Limb (tissue), 2 donors: ENCODE data around the gene TAC4.

Experiments
- DNase-seq, 2 donors: peaks; one replicate each; pipeline ENCODE4 v3.0.0-alpha.2; 2016; ENCODE audit errors: extremely low spot score in 2 of 2

TAC4 gene

DNA sequence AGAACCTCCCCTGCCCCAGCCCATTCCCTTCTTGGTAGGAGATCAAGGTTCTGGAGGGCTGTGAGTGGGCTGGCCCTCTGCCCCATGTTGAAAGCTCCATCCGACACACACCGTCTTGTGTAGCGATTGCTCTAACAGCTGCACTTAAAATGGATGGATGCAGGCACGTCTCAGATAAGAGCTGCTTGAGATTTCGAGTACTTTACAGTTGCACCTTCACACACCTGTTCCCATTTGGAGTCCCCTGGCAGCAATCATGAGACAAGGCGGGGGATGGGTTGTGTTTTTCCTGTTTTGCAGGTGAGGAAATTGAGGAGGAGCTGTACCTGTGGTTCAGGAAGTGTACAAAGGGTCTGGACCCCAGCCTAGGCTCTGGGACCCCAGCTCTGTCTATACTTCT lies 25.6 kb upstream of the TAC4 start:
- DNase-seq, result no peak

DNA sequence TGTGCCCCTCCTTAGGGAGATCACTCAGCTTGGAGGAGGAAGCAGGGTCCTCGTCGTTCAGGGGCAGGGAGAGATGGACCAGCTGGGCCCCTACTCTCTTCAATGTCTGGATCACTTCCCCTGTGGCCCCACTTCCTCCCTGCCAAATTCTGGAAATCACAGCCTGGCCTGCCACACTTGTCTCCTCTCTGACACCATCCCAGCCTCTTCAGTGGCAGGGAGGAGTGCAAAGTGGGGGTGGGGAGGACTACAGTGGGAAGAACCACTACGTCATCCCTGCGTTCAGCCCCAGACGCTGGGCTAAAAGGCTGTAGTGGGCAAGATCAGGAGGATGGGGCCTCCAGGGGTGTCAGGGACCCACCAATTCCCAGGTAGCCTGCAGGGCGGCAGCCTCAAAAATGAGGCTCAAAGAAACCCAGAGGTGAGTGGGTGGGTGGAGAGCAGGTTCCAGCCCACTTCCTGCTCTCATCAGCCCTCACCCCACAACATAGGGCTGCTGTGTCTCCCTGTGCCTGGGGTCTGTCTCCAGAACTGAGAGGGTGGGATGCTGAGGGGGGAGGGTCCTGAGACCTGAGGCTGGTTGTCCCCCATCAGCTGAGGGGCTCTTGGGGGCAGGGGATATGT lies 25.0 kb upstream of the TAC4 start:
- DNase-seq, result no peak

DNA sequence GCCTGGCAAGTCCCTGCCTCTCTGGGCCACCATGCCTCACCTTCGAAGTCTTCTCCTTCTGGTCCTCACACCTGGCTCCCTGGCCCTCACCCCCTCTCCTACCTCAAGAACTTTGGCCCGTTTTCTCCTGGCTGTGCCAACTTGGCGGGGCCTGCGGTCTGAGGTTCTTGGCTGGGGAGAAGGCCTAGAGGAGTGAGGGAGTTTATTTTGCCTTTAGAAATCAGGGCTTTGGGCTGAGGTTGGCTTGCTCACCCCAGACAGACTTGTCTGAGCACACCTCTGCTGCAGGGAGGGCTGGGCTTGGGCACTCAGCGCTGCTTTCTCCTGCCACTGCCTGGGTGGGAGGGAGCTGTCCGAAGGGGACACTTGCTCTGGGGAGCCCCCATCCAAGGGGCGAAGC lies 23.3 kb upstream of the TAC4 start:
- DNase-seq, result no peak

DNA sequence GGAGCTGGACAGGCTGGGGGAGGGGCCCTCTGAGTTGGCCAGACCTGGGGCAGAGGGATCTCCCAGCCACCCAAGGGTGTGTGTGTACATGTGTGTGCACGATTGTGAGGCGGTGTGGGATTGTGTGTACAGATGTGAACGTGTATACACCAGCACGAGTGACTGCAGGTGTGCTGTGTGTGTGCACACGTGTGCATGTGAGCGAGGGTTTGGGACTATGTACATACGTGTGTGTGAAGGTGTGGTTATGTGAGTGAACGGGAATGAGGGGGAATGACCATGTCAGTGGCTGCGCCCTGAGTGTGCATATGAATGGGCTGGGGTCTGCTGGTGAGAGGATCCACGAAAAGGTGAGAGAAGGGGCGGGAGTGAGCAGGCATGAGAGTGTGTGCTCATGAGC lies 22.4 kb upstream of the TAC4 start:
- DNase-seq, result no peak

DNA sequence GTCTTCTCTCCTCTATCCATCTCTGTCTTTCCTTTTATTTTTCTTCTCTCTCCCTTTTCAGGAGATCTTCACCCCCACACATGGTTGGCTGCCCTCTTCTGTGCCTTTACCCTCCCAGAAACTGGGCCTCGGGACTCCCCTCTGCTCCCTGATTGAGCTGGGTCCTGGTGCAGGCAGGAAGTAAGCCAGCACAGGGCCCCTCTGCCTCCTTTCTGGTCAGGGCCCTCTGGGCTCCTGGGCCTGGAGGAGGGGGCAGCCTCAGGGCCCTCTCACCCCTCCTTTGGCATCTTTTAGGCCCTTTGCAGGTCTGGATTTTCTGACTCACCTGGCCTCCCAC lies 21.1 kb upstream of the TAC4 start:
- no peak for DNase-seq

DNA sequence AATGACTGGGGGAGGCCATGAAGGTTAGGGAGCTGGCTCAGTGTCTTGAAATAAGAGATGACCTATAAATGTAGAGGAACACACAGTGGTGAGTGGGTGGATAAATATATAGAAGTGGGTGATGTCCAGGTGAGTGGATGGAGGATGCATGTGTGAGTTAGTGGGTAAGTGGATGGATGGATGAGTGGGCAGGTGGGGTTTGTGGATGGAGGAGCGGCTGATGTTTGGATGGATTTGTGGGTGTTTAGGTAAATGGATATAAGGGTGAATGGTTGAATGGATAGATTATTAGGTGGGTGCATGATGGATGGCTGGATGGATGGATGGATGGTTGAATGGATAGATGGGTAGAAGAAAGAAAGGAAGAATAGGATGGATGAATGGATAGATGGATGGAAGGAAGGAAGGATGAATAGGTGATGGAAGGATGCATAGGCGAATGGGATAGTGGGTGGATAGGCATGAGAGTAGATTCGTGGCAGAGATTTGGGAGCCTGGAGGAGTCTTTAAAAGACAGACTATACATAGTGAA lies 19.1 kb upstream of the TAC4 start:
- no peak for DNase-seq

DNA sequence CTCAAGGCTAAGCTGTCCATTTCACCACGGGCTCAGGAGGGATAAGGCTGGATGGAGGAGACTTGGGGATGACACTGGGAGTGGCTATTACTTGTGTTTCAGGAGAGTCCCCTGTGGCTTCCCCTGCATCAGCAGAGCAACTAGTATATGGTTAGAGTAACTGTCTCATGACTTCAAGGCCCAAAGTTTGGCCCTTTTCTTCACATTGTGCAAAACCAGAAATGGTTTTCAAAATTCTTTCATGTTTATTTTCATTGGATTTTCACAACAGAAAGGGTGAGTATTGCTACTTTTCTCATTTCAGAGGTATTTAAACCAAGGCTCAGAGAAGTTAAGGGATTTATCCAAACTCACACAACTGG lies 18.1 kb upstream of the TAC4 start:
- DNase-seq, result no peak

DNA sequence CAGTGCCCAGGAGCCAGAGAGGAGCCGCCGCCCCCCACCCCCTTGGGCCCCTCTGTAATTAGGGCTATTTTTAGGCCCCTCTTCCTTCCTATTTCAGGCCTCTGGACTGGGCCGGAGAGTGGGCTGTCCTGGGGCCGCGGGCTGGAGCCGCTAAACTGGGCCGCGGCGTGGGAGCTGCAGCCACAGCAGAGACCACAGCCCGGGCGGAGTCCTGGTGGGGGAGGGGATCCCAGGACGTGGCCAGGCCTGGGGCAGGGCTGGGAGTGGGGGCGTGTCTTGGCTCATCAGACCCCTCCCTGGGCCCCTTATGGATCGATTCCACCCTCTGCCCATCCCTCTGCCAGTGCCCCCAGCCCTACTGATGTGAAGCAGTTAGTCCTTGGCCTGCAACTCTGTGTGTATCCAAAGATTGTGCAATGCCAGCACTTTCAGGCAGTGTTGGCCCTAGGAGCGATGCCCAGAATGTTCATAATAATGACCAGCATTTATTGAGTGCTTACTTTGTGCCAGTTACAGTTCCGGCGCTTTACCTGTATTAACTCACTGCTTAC lies 15.0 kb upstream of the TAC4 start:
- no peak for DNase-seq

DNA sequence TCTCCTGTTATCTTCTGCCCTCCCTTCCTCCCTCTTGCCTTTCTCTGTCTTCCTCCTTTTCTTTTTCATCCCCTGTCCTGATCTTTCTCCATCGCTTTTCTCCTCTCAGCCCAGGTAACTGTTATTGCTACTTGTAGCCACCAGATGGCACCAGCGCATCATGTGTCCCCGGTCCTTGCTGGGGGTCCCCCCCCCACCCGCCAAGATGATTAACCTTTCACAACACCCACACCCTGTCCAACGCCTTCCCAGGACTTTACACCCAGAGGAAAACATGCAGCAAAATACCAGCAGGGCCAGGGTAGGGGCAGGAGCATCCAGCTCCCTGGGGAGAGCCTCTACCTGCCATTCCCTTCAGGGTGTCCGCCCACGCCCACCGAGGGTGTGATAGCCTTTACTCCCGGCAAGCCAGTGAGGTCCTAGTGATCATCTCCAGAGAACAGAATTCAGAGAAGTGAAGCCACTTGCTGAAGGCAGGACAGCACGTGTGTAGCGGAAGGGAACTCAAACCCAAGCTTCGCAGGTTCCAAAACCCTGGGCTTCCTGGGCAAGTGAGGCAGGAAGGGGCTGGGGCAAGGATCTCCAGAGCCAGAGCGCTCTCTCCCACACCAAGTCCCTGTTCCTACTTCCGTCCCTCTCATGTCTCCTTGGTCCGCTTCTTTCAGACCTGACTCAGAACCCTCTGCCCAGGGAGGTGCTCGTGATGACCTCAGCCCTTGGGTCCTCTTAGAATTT lies 13.4 kb upstream of the TAC4 start:
- DNase-seq, result peak in 1 of 2 donors; percentile 75

DNA sequence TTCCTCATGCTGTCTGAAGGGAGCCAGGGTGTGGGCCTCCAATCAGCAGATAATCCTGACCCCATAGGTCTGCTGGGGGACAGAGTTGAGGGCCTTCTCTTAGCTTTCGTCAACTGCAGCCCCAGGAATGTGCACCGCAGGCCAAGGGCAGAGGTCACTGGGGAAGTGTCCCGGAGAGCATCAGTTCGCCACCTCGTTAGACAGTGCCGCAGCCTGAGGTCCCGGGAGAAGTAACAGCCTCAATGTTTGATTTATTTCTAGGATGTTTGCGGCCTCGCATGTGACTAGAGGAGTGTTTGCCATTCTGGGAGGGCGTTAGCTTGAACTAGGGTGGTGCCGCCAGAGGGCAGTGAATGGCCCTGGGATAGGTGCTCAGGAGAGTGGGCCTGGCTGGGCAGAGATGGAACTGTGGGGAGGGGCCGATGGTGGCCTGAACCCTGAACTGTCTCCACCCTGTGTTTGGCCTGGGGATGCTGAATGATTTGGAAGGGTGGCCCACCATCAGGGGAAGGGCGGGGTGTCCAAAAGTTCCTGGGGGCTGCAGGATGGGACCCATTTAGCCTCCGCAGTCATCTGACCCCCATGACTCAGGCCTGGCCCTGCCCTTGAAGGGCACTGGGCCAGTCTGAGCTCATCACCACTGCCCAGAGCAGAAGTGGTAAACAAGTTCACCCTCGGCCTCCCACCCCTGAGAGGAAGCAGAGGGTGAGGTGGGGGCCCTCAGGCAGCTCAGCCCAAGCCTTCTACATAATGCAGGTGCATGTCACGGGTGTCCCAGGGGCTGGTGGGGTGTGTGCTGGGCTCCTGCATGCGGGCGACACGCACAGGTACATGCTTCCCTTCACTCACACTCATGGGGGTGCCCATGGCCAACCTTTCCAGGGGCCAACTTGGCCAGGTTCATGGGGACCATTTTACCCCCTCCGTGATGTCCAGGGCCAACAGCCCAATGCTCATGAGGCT lies 12.4 kb upstream of the TAC4 start:
- no peak for DNase-seq

DNA sequence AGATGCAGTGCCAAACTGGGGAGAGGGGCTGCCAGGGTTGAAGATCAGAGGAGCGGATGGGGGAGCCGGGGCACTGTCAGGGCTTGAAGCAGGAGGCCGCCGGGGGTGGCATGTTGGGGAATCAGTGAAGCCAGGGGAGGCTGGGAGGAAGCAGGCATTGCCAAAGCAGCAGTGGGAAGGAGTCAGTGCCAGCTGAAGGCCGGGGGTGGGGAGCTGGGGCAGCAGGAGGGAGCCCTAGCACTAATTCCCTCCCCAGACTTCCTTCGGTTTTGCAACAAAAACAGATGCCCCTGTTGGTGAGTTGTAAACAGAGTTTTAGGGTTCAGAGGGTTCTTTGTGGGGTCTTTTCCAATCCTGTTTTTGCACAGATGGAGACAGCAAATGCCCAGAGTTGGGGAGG lies 10.9 kb upstream of the TAC4 start:
- no peak for DNase-seq

DNA sequence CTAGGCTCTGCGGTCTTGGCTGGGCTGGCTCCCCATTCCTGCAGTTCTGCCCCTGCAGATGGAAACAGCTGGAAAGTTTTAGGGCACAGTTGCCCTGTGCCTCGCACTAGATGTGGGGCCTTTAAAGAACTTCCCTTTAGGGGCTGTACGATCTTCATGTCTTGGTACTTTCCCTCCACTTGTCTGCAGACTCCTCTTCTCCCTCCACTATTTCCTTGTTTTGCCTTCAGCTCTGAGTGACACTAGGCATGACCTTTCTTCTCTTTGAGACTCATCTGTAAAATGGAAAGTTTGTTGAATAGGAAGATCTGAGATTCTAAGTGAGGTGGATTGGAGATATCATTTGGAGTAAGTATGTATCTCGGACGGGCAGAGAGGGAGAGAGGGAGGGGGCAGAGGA lies 6.3 kb upstream of the TAC4 start:
- no peak for DNase-seq

DNA sequence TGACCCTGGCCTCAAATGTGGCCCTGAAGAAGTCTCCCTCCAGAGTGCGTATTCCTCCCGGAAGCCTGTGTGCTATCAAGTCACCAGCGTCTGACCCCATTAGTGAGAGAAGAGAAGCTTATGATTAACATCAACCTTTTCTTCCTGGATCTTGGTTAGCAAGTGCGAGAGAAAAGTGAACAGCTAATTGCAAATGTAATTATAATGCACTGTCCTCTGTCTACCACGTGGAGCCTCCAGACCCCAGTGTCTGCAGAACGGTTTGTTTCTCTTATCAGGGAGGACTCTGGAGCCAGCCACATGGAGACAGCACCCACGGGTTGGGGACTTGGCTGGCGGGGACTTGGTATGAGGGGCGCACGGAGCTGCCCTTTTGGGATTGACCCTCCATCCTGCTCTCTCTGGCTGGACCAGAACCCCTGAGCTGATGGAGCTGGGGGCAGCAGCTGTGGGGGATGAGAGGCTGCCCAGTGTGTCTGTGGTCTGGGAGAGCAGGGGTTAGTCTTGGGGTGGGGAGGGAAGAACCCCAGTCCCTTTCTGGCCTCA lies 5.7 kb upstream of the TAC4 start:
- DNase-seq, result no peak

DNA sequence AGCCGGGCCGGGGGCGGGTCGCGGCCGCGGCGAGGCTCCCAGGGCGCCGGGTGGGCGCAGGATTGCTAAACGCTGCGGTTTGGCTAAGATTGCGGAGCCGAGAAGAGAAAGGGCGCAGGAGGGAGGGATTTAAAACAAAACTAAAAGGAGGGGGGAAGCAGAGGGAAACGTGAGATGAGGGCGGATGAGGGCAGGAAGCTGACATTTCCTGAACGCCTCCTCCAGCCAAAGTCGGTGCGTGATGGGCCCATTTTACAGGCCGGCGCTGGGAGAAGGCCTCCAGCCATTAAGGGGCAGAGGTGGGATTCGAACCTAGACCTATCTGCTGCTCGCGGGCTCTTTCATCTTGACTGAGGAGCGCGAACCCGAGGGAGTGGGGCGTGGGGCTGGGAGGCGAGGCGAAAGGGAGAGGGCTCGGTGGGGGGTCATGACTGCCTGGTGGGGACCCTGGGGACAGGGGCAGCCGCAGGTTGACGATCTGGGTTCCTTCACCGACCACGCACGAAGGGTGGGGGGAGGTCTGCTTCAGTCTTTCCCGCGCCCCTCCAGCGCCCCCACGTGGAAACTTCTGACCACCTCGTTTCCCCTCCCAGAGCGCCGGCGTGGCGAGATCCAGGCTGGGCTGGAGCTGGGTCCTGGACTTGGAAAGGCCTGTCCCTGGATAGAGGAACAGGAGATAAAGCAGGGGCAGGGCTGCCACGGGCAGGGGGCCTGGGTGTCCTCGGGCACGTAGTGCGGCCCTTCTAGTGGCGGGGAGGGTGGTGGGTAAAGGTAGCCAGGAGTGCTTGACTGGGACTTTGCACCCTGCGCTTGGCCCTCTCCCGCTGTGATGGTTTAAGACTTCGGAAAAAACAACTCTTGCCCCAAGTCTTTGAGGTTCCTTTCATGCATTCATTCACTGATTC lies 3.8 kb upstream of the TAC4 start:
- DNase-seq, result peak; percentile 37 to 83

DNA sequence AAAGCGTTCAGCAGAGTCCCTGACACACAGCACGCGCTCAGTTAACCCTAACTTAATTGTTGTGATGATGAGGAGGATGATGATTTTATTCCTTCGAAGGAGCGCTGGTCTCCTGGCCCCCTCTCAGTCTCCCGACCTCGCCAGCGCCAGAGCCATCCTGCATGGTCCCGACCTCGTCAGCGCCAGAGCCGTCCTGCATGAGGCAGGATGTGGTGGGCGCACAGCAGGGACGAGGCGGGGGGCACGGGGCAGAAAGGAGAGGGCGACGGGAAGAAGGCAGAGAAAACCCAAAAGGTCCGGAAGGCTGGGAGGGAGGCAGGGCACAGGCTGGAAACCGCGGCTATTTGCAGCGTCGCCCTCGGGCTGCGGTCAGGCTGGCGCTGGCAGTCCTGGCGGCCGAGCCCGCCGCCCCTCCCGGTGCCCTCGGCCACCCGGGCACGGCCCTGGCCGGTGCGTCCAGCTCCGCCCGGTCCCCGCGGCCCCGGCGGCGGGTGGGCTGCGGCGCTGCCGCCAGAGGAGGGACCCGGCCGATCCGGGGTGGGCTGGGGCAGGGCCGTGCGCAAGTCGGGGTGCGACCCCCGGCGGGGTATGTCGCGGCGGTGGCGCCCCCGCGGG lies 3.0 kb upstream of the TAC4 start:
- DNase-seq, result no peak

DNA sequence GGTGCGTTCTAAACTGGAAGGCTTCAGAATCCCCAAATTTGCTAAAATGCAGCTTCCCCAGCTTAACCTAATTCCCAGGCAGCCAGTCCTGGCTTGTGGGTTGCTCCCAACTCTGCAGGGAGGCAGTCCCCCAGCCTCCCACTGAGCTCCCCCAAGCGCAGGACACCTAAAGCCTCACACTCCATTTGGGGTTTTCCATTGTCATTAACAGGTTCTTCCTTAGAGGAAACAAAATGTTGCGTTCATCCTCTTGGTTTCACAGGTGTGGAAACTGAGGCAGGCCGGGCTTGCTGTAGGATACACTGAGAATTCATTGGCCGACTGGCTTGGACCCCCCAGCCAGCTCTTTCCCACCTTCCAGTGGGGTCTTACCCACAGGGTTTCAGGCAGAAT lies 2.3 kb upstream of the TAC4 start:
- DNase-seq, result no peak

DNA sequence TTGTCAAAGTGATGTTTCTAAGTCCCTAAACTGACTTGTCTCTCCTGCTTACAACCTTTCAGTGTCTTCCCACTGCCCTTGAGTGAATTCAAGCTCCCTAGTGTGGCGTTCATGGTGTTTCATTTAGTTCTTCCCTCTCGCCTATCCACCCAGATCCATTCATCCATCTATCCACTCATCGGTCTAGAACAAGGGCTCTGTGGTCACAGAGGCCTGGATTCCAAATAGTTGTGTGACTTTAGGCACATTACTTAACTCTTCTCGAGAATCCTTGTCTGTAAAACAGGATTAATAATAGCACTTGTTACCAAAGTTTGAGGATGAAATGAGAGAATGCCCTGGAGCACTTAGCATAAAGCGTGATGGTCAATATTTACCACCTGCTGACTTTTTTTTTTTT lies 870 bp upstream of the TAC4 start:
- DNase-seq, result no peak

DNA sequence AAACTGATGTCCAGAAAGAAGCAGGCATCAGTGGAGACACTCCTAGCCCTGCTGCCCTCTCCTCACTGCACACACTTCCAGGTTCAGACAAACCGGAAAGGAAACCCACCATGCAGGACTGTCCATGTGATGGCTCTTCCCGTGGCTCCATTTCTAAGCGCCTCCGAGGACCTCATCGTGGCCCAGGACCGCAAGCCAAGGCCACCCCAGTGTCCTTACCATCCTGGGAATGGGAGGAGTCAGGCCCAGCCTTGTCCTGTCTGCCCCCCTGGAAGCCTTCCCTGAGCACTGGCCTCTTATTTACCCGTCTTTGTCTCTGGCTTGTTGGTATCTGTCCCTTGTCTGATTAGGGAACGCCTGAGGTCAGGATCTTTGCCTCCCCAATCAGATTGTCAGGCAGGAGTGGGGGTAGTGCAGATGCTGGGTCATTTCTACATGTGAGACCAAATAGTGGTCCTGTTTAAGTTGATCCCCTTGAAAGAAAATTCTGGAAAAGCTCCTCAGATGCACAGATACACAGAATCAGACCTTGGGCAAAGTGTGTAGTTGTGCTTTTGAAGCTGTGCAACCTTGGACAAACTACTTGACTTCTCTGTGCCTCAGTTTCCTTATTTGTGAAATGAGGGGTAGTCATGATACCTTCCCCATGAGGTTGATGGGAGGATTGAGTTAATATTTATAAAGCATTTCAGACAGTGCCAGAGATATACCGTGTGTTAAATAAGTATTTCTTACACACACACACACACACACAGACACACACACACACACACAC lies 744 bp downstream of the TAC4 start:
- DNase-seq, result no peak

DNA sequence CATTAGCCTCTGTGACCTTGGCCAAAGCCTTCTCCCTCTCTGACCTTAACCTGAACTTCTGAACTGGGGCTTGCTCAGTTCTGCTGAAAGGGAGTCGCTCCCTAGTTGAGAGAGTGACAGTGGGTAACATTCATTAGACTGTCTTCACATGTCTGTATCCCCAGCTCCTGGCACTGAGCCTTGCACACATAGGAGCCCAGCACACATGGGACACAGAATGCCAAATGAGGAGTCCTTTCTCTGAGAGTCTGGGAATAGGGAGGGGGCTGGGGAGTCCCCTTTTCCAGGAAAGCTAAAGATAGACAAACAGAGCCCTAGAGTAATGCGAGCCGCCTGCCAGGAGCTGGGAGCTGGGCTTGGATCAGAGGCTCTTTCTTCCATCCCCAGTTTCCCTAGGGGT lies 2.5 kb downstream of the TAC4 start:
- no peak for DNase-seq
